Kidney tubule cell (primary cell): ENCODE data around the gene DLG4.
"Not testable (repeated sequence)": the region's sequence is repeated elsewhere in the genome, so short reads cannot be mapped to it uniquely, and the experiment has no call there.

Experiments used
- DNase-seq: peaks from one replicate; pipeline ENCODE4 v3.0.0-alpha.2; 2018; ENCODE audit warnings: low spot score

The DLG4 gene

DNA sequence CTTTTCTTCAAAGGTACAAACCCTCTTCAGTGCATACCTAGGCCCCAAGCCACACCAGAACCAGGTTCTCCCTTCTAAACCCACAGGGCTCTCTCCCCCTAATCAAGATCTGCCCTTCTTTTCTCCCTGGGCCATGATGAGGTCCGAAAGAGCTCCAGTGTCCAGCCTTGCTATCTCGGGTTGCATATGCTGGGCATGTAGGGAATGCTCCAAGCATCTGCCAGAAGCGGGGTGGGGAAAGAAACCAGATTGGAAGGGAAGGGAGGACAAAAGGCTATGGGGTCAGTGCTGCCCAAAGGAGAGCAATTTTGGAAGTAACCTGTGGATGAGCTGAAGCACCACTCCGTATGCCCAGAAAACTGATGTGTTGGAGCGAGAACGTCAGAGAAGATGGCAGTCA, 29.6 kb upstream of the DLG4 start:
- no peak for DNase-seq

- DNase-seq, result no peak
These were observed 29.2 kb upstream of the DLG4 start for GRCh38 chr17:7248796-7249195.

- no peak for DNase-seq
These were observed 27.1 kb upstream of the DLG4 start for GRCh38 chr17:7246779-7247178.

GRCh38 chr17:7243838-7244237, 24.2 kb upstream of the DLG4 start:
- DNase-seq, result not testable (repeated sequence)

GRCh38 chr17:7243453-7243729, 23.8 kb upstream of the DLG4 start:
- DNase-seq, result no peak

- peak; percentile 96 for DNase-seq
These were observed 23.2 kb upstream of the DLG4 start for GRCh38 chr17:7242717-7243452.

DNA sequence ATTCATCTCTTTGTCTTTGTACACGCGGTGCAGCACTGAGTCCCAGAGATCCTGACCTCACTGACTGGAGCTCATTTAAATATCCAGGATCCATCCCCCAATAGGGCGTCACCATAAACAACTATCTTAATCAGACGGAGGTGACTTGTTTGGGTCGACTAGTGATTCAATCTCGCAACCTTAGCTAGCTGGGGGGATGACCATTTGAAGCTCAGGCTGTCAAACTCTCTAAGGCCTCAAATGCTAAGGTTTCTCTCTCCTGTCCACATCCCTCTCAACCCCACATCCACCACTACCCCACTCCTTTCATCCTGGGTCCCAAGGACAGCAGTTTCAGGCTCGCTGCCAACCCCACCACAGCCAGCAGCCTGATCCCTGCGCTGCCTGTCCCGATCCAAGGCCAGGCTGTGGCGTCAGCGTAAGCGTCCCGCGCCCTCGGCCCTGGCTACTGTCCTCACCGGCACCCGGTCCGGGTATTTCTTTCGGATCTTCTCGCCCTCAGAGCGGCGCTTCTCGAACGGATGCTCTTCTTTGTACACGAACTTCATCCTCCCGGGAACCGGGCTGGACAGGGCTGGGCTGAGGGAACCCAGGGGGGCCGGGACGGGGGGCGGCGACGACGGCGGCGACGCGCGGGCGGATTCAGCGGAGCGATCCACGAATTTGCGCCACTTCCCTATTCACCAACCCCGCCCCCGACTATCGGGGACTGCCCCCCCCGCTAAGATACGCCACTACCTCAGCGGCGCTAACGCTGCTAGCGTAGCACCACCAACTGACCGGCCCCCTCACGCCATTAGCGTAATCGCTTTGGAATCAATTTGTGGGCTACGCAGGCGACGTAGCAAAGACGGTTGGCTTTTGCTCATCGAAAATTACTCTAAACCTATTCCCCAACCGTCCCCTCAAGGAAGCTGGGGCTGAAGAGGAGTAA, 22.4 kb upstream of the DLG4 start, which contains the start of gene GABARAP:
Gene GABARAP (minus strand): TSS at position 667 of the 934 bp plus-strand sequence. CDS start 119 bp downstream, at position 548.
- DNase-seq, result peak; percentile 87

GRCh38 chr17:7241090-7241733, 21.6 kb upstream of the DLG4 start:
- no peak for DNase-seq

- no peak for DNase-seq
These were observed 20.7 kb upstream of the DLG4 start for GRCh38 chr17:7240375-7240774.

DNA sequence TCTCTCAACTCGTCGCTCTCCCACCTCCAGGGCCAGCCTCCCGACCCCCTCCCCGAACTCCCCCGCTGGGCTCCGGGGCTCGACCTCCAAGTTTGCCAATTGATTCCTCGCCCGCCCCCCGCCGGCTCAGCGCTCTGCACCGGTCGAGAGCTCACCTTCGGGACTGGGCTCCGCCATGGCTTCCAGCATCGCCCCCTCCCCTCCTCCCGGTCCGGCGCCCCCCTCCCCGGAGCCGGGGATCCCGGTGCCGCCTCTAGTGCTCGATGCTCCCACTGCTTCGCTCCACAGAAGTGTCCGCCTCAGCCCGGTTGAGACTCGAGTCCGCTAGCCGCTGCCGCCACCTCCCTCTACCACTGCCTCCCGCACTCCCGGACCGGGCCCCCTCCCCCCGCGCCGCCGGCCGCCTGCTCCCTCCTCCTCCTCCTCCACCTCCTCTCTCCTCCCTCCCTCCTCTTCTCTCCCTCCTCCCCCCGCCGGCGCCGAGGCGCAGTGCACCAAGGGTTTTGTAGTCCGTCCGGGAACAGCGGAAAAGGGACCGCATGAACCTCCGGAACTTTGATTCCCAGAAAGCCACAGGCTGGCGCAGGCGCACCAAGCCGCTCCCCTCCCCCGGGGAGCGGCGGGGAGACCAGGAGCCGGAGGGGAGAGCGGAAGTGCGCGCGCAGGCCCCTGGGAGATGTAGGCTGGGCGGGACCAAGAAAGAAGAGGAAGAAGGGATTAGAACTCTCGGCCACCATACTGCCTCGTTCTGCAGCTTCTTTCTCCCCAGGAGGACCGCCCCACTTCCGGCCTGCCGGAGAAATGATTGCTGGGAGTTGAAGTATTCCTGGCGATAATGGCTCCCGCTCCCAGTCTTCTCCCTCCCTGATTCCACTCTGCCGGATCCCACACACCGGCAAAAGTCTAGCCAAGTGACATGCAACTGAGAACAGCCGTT, 19.7 kb upstream of the DLG4 start, which contains the start of gene PHF23:
Gene PHF23 (minus strand): TSS at position 367 of the 937 bp plus-strand sequence. CDS start 178 bp downstream, at position 189.
- DNase-seq, result peak; percentile 100

- peak; percentile 37 for DNase-seq
These were observed 18.9 kb upstream of the DLG4 start for GRCh38 chr17:7238420-7239090.

GRCh38 chr17:7237761-7238419, 18.3 kb upstream of the DLG4 start:
- peak; percentile 68 for DNase-seq

DNA sequence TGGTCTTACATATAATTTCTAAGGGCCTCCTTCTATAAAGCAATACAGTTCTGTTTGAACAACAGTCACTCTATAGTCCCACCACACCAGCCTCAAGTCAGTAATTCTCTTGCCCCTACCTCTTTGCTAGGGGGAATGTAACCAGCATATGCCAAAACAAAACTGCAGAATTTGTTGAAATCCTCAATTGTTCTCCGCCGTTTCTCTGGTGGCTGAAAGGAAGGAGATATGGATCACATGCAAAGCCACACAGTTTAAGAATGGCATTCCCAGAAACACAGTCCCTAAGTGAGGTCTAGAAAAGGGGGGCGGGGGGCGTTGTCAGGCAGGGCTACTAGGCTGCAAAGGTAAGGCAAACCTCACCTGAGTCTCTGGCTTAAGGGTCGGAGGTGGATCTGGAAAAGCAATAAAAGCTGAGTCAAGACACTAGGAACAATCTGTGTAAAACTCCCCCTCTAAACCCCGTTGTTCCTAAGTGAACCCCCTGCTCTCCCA, 17.7 kb upstream of the DLG4 start:
- DNase-seq, result no peak

DNA sequence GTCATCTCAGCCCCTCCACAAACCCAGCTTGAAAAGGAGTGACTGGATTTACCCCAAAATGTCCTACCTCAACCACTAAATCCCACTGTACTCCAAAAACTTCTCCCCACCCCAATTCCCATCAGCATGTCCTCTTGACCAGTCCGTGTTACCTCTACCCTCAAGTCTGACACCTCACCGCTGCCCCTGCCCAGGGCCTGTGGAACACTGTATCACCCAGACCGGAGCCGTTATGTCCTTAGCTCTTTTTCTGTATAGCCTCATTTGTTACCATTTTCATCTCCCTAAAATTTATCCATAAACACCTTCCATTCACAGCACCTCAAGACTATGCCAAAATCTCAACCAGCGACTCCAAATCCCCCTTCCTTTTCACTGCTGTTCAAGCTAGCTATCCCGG, 17.2 kb upstream of the DLG4 start:
- DNase-seq, result no peak

GRCh38 chr17:7235693-7236665, 16.3 kb upstream of the DLG4 start:
- peak; percentile 51 for DNase-seq

- peak; percentile 93 for DNase-seq
These were observed 14.7 kb upstream of the DLG4 start, which contains the start of gene DVL2 for GRCh38 chr17:7234083-7234951. Gene DVL2, minus strand, starts transcription at chr17:7234517. Its CDS starts 255 bp downstream, at chr17:7234262.

DNA sequence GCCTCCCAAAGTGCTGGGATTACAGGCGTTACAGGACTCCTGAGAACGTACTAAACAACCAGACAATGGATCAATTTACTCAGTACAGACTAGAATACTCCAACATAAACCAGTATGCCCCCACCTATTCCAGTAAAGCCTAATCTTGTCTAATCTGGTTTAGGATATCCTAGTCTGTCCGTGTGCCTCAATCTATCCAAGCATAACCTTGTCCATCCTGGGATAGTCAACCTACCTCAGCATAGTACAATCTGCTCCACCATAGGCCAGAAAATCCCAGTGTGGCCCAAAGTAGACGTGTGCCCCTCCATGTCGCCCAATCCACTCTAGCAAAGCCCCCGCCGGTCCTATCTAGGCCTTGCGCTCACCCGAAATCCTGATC, 14.1 kb upstream of the DLG4 start:
- no peak for DNase-seq

DNA sequence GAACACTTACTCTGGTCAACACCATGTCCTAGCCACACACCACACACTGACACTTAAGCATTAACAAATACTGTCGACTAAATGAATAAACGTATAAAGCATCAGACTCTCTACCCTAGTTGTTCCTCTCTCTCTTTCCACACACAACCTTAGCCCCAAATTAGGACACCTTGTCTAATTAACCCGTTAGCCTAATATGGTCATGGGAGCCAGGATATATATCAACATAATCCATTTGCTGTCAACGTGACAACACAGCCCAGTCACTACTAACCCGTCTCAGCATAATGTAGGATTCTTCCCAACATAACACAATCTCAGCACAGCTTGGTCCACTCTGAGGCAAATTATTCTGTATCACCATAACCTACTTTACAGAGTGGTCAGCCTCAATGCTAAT, 12.5 kb upstream of the DLG4 start:
- no peak for DNase-seq
